ENCODE data around the gene FRMPD1.

GRCh38 chr9:37715991-37716505 lies 65.3 kb downstream of the FRMPD1 start:
- TF ChIP-seq CTCF (tag by site-specific recombination; IDR thresholded peaks at IDR 0.05), result no peak
- no peak for TF ChIP-seq ZNF768 (tag by site-specific recombination; IDR thresholded peaks at IDR 0.05)
- TF ChIP-seq PATZ1 (tag by site-specific recombination; IDR thresholded peaks at IDR 0.05), result no peak
- TF ChIP-seq ZNF843 (tag by site-specific recombination; IDR thresholded peaks at IDR 0.05), result no peak
- no peak for TF ChIP-seq ZNF707 (tag by site-specific recombination; IDR thresholded peaks at IDR 0.05)
- TF ChIP-seq ZNF792 (tag by site-specific recombination; IDR thresholded peaks at IDR 0.05), result no peak
- TF ChIP-seq ZNF211 (tag by site-specific recombination; IDR thresholded peaks at IDR 0.05; ENCODE audit: low read depth), result no peak
- TF ChIP-seq SETDB1 (IDR thresholded peaks at IDR 0.05; ENCODE audit: insufficient read length, low read length), result no peak
- TF ChIP-seq ZBTB7A (tag by site-specific recombination; IDR thresholded peaks at IDR 0.05; ENCODE audit: low read depth), result no peak
- no peak for TF ChIP-seq ZNF274 (IDR thresholded peaks at IDR 0.05; ENCODE audit: low read length)
- TF ChIP-seq ZNF274 (tag by site-specific recombination; IDR thresholded peaks at IDR 0.05; ENCODE audit: borderline replicate concordance), result no peak
- TF ChIP-seq BCL11A (tag by site-specific recombination; IDR thresholded peaks at IDR 0.05; ENCODE audit: low read depth), result no peak
- TF ChIP-seq ATF2 (tag by site-specific recombination; IDR thresholded peaks at IDR 0.05; ENCODE audit: low read depth), result no peak

All from HEK293 (cell line).